Muscle of leg (tissue), 11 donors: ENCODE measurements around the gene ZIK1. TPM values are rescaled to one million over a fixed set of nuclear protein-coding genes. Genes with fewer than 3 reads are reported as not detected.

Experiments used
- DNase-seq: peaks from one replicate; pipeline ENCODE4 v3.0.0; 2013
- H3K27ac ChIP-seq: one replicate; pipeline ENCODE4 v1.5.1; 2013; ENCODE audit warnings: mild to moderate bottlenecking, low read length, control low read depth
- H3K27me3 ChIP-seq: one replicate; pipeline ENCODE4 v1.6.1; 2013; ENCODE audit warnings: low read length; ENCODE audit not compliant: control insufficient read depth, insufficient read depth
- H3K36me3 ChIP-seq: one replicate; pipeline ENCODE4 v1.6.1; 2013; ENCODE audit warnings: low read length; ENCODE audit not compliant: control insufficient read depth, insufficient read depth
- H3K4me1 ChIP-seq: one replicate; pipeline ENCODE4 v1.6.1; 2013; ENCODE audit warnings: low read length; ENCODE audit not compliant: control insufficient read depth, insufficient read depth
- H3K4me3 ChIP-seq: one replicate; pipeline ENCODE4 v1.5.1; 2013; ENCODE audit warnings: low read length, control low read depth
- H3K9me3 ChIP-seq: replicated peaks from 2 replicates; pipeline ENCODE4 v1.6.1; 2013; ENCODE audit warnings: low read depth, low read length; ENCODE audit not compliant: control insufficient read depth
- WGBS: methylation state at CpG from one replicate; pipeline ENCODE4 v1.1.5; 2013; ENCODE audit warnings: missing lambda C conversion rate; ENCODE audit not compliant: insufficient coverage; 5-methylcytosine and 5-hydroxymethylcytosine counted together
- polyA plus RNA-seq, 8 donors: library from polyadenylated mRNA; unstranded; fragments of 120-200 nt; gene quantifications; one replicate each; pipeline versions ENCODE4 v1.2.1 to v1.2.3, GENCODE V29; 2013; ENCODE audit warnings: inconsistent platforms in 1 of 8, low replicate concordance in 1 of 8; ENCODE audit not compliant: insufficient read length in 8 of 8, insufficient read depth in 1 of 8
- total RNA-seq: library from RNA; stranded (reverse); fragments of 120-200 nt; gene quantifications from one replicate; pipeline ENCODE4 v1.2.4, GENCODE V29; 2013

Gene ZIK1
- total and polyA plus RNA-seq, 9 donors, result 4.7 to 9.2 (median 5.9) TPM

- no peak for DNase-seq
- Histone ChIP-seq H3K4me1 (peaks cover 7% of the 10 kb centered on the region), H3K36me3 (peaks cover 50% of the 10 kb centered on the region), H3K9me3 (peaks cover 61% of the 10 kb centered on the region), H3K27ac (no peak overlapping the region), H3K27me3 (no peaks in the 10 kb centered on the region), H3K4me3 (no peak overlapping the region)
- WGBS, result 94% methylated on average over 2 of the region's 4 CpGs
These were observed 53.4 kb downstream of the ZIK1 start for GRCh38 chr19:57637379-57637778.

- H3K27me3 ChIP-seq, result no peaks in the 10 kb centered on the region
- no peaks in the 10 kb centered on the region for H3K4me1 ChIP-seq
- peaks cover 44% of the 10 kb centered on the region for H3K36me3 ChIP-seq
- H3K27ac ChIP-seq, result no peak overlapping the region
- H3K9me3 ChIP-seq, result peaks cover 60% of the 10 kb centered on the region
- no CpG with 5 or more reads among the region's 4 CpGs for WGBS
- DNase-seq, result no peak
- H3K4me3 ChIP-seq, result no peak overlapping the region
These were observed 57.8 kb downstream of the ZIK1 start for GRCh38 chr19:57641715-57642234.

- Histone ChIP-seq H3K4me3 (no peak overlapping the region), H3K9me3 (peaks cover 55% of the 10 kb centered on the region)
These were observed 58.6 kb downstream of the ZIK1 start for GRCh38 chr19:57642396-57643046.

More at GRCh38 chr19:57642396-57643046, 58.6 kb downstream of the ZIK1 start:
- DNase-seq, result no peak
- H3K27me3 ChIP-seq, result no peaks in the 10 kb centered on the region
- H3K4me1 ChIP-seq, result no peaks in the 10 kb centered on the region
- 100% methylated on average over 1 of the region's 4 CpGs for WGBS
- no peak overlapping the region for H3K27ac ChIP-seq
- peaks cover 40% of the 10 kb centered on the region for H3K36me3 ChIP-seq

Other genes with a start within 250 kb of the ZIK1 start
- gene ZNF304, start 232.9 kb upstream of the ZIK1 start, total RNA-seq, result 11.4 TPM
- gene ZNF304, start 232.9 kb upstream of the ZIK1 start, polyA plus RNA-seq, result 10 to 100 TPM in 1 of 8 donors, 1 to 10 TPM in 7; 8.3 to 10.6 (median 9.0) TPM
- gene TRAPPC2B, start 220.6 kb upstream of the ZIK1 start, total RNA-seq, result 20.7 TPM
- 10 to 100 TPM; 11.8 to 16.6 (median 13.6) TPM for gene TRAPPC2B, start 220.6 kb upstream of the ZIK1 start, polyA plus RNA-seq
- gene ZNF547, start 220.6 kb upstream of the ZIK1 start, total RNA-seq, result 4.7 TPM
- gene ZNF547, start 220.6 kb upstream of the ZIK1 start, polyA plus RNA-seq, result 1 to 10 TPM; 2.4 to 4.7 (median 3.4) TPM
- 19.6 TPM for gene ZNF548, start 194.3 kb upstream of the ZIK1 start, total RNA-seq
- 10 to 100 TPM; 11.8 to 18.6 (median 14.3) TPM for gene ZNF548, start 194.3 kb upstream of the ZIK1 start, polyA plus RNA-seq
- gene ZNF17, start 173.0 kb upstream of the ZIK1 start, total RNA-seq, result 12.5 TPM
- gene ZNF17, start 173.0 kb upstream of the ZIK1 start, polyA plus RNA-seq, result 1 to 10 TPM; 5.6 to 8.5 (median 6.6) TPM
- gene ZNF749, start 148.8 kb upstream of the ZIK1 start, total RNA-seq, result 11.3 TPM
- 1 to 10 TPM; 3.8 to 8.0 (median 6.0) TPM for gene ZNF749, start 148.8 kb upstream of the ZIK1 start, polyA plus RNA-seq
- gene VN1R1, start 127.0 kb upstream of the ZIK1 start, total RNA-seq, result 1.5 TPM
- gene VN1R1, start 127.0 kb upstream of the ZIK1 start, polyA plus RNA-seq, result 1 to 10 TPM in 7 of 8 donors, under 1 TPM in 1; 0.97 to 2.4 (median 1.2) TPM
- 21.7 TPM for gene ZNF772, start 106.6 kb upstream of the ZIK1 start, total RNA-seq
- 10 to 100 TPM in 1 of 8 donors, 1 to 10 TPM in 7; 5.7 to 10.1 (median 8.4) TPM for gene ZNF772, start 106.6 kb upstream of the ZIK1 start, polyA plus RNA-seq
- gene ZNF419, start 96.4 kb upstream of the ZIK1 start, total RNA-seq, result 11.3 TPM
- gene ZNF419, start 96.4 kb upstream of the ZIK1 start, polyA plus RNA-seq, result 10 to 100 TPM in 2 of 8 donors, 1 to 10 TPM in 6; 7.8 to 10.9 (median 9.2) TPM
- 11.8 TPM for gene ZNF773, start 84.2 kb upstream of the ZIK1 start, total RNA-seq
- 1 to 10 TPM; 5.5 to 8.7 (median 7.0) TPM for gene ZNF773, start 84.2 kb upstream of the ZIK1 start, polyA plus RNA-seq
- gene ZNF549, start 56.8 kb upstream of the ZIK1 start, total RNA-seq, result 7.4 TPM
- 1 to 10 TPM; 5.6 to 8.6 (median 6.5) TPM for gene ZNF549, start 56.8 kb upstream of the ZIK1 start, polyA plus RNA-seq
- gene ZNF550, start 24.3 kb upstream of the ZIK1 start, total RNA-seq, result 11.6 TPM
- 10 to 100 TPM in 6 of 8 donors, 1 to 10 TPM in 2; 8.2 to 13.9 (median 10.7) TPM for gene ZNF550, start 24.3 kb upstream of the ZIK1 start, polyA plus RNA-seq
- gene ZNF416, start 5.2 kb upstream of the ZIK1 start, total RNA-seq, result 6.4 TPM
- gene ZNF416, start 5.2 kb upstream of the ZIK1 start, polyA plus RNA-seq, result 1 to 10 TPM; 3.8 to 6.1 (median 4.9) TPM
- 3.9 TPM for gene ZNF530, start 15.7 kb downstream of the ZIK1 start, total RNA-seq
- gene ZNF530, start 15.7 kb downstream of the ZIK1 start, polyA plus RNA-seq, result 1 to 10 TPM; 2.7 to 4.6 (median 3.4) TPM
- gene ZNF134, start 30.1 kb downstream of the ZIK1 start, total RNA-seq, result 17.2 TPM
- gene ZNF134, start 30.1 kb downstream of the ZIK1 start, polyA plus RNA-seq, result 10 to 100 TPM in 7 of 8 donors, 1 to 10 TPM in 1; 10.0 to 14.3 (median 13.2) TPM
- gene ZNF211, start 49.0 kb downstream of the ZIK1 start, total RNA-seq, result 15.4 TPM
- gene ZNF211, start 49.0 kb downstream of the ZIK1 start, polyA plus RNA-seq, result 10 to 100 TPM; 11.4 to 20.7 (median 13.1) TPM
- gene ZSCAN4, start 84.8 kb downstream of the ZIK1 start, total RNA-seq, result not detected
- not detected for gene ZSCAN4, start 84.8 kb downstream of the ZIK1 start, polyA plus RNA-seq
- 9.0 TPM for gene ZNF551, start 97.8 kb downstream of the ZIK1 start, total RNA-seq
- 1 to 10 TPM; 4.7 to 8.0 (median 5.5) TPM for gene ZNF551, start 97.8 kb downstream of the ZIK1 start, polyA plus RNA-seq
- gene ZNF154, start 125.1 kb downstream of the ZIK1 start, total RNA-seq, result 7.6 TPM
- gene ZNF154, start 125.1 kb downstream of the ZIK1 start, polyA plus RNA-seq, result 10 to 100 TPM in 4 of 8 donors, 1 to 10 TPM in 4; 8.7 to 14.2 (median 10.0) TPM
- gene ZNF671, start 143.5 kb downstream of the ZIK1 start, total RNA-seq, result 9.4 TPM
- 10 to 100 TPM in 1 of 8 donors, 1 to 10 TPM in 7; 5.9 to 11.2 (median 7.1) TPM for gene ZNF671, start 143.5 kb downstream of the ZIK1 start, polyA plus RNA-seq
- gene ZNF776, start 162.7 kb downstream of the ZIK1 start, total RNA-seq, result 18.5 TPM
- 10 to 100 TPM; 12.3 to 15.6 (median 13.2) TPM for gene ZNF776, start 162.7 kb downstream of the ZIK1 start, polyA plus RNA-seq
- 20.7 TPM for gene ZNF586, start 185.5 kb downstream of the ZIK1 start, total RNA-seq
- gene ZNF586, start 185.5 kb downstream of the ZIK1 start, polyA plus RNA-seq, result 10 to 100 TPM in 7 of 8 donors, 1 to 10 TPM in 1; 9.2 to 13.4 (median 11.0) TPM
- 5.5 TPM for gene ZNF552, start 230.8 kb downstream of the ZIK1 start, total RNA-seq
- 1 to 10 TPM; 2.8 to 9.3 (median 4.2) TPM for gene ZNF552, start 230.8 kb downstream of the ZIK1 start, polyA plus RNA-seq
- 10.5 TPM for gene ZNF587B, start 246.2 kb downstream of the ZIK1 start, total RNA-seq
- 1 to 10 TPM; 3.3 to 6.9 (median 4.3) TPM for gene ZNF587B, start 246.2 kb downstream of the ZIK1 start, polyA plus RNA-seq